H9 (cell line): ENCODE data around the gene OR10Z1. TPM values are rescaled to one million over a fixed set of nuclear protein-coding genes. Genes with fewer than 3 reads are reported as not detected.

Experiments
- DNase-seq: peaks from one replicate; pipeline ENCODE4 v3.0.0-alpha.2; 2017
- H2AFZ ChIP-seq: one replicate; pipeline ENCODE4 v1.6.1; 2013; ENCODE audit warnings: mild to moderate bottlenecking, low read length, control low read depth, moderate library complexity
- H2AK5ac ChIP-seq: 2 replicates; pipeline ENCODE4 v1.6.1; 2013; ENCODE audit warnings: low read length, control low read depth, mixed read lengths; ENCODE audit not compliant: insufficient read length
- H2BK120ac ChIP-seq: one replicate; pipeline ENCODE4 v1.6.1; 2013; ENCODE audit warnings: low read depth, mild to moderate bottlenecking, low read length, control low read depth, inconsistent platforms; ENCODE audit not compliant: poor library complexity, severe bottlenecking
- H2BK12ac ChIP-seq: 2 replicates; pipeline ENCODE4 v1.6.1; 2013; ENCODE audit warnings: low read length, control low read depth, mixed read lengths, low read depth; ENCODE audit not compliant: insufficient read length
- H2BK15ac ChIP-seq: 2 replicates; pipeline ENCODE4 v1.6.1; 2013; ENCODE audit warnings: low read depth, low read length, control low read depth
- H2BK20ac ChIP-seq: one replicate; pipeline ENCODE4 v1.6.1; 2013; ENCODE audit warnings: low read depth, mild to moderate bottlenecking, low read length, control low read depth, inconsistent platforms; ENCODE audit not compliant: poor library complexity, severe bottlenecking
- H2BK5ac ChIP-seq: 2 replicates; pipeline ENCODE4 v1.6.1; 2013; ENCODE audit warnings: low read length, control low read depth, mixed read lengths; ENCODE audit not compliant: insufficient read length
- H3K14ac ChIP-seq: 2 replicates; pipeline ENCODE4 v1.6.1; 2013; ENCODE audit warnings: low read length, control low read depth; ENCODE audit not compliant: insufficient read depth
- H3K18ac ChIP-seq: 2 replicates; pipeline ENCODE4 v1.6.1; 2013; ENCODE audit warnings: low read depth, mild to moderate bottlenecking, mixed read lengths, low read length, control low read depth; ENCODE audit not compliant: insufficient read length
- H3K23ac ChIP-seq: 2 replicates; pipeline ENCODE4 v1.6.1; 2013; ENCODE audit warnings: low read length, control low read depth, mixed read lengths, low read depth; ENCODE audit not compliant: insufficient read length
- H3K23me2 ChIP-seq: 2 replicates; pipeline ENCODE4 v1.6.1; 2013; ENCODE audit warnings: low read depth, mild to moderate bottlenecking, mixed read lengths, low read length, control low read depth; ENCODE audit not compliant: insufficient read length, poor library complexity, severe bottlenecking
- H3K27ac ChIP-seq: 2 replicates; pipeline ENCODE4 v1.5.1; 2013; ENCODE audit warnings: low read length, control low read depth, mixed read lengths, low read depth; ENCODE audit not compliant: insufficient read length
- H3K27me3 ChIP-seq: 2 replicates; pipeline ENCODE4 v1.6.1; 2013; ENCODE audit warnings: low read length, control low read depth, inconsistent platforms; ENCODE audit not compliant: insufficient read depth
- H3K4ac ChIP-seq: 2 replicates; pipeline ENCODE4 v1.6.1; 2013; ENCODE audit warnings: low read depth, mild to moderate bottlenecking, control low read depth, inconsistent platforms, low read length, moderate library complexity
- H3K4me1 ChIP-seq: 2 replicates; pipeline ENCODE4 v1.6.1; 2013; ENCODE audit warnings: low read length, control low read depth, inconsistent platforms; ENCODE audit not compliant: insufficient read depth
- H3K4me2 ChIP-seq: 2 replicates; pipeline ENCODE4 v1.6.1; 2013; ENCODE audit warnings: low read length, control low read depth, mixed read lengths; ENCODE audit not compliant: insufficient read length, insufficient read depth
- H3K56ac ChIP-seq: 2 replicates; pipeline ENCODE4 v1.6.1; 2013; ENCODE audit warnings: low read depth, mild to moderate bottlenecking, mixed read lengths, low read length, control low read depth; ENCODE audit not compliant: insufficient read length
- H3K79me1 ChIP-seq: 2 replicates; pipeline ENCODE4 v1.6.1; 2013; ENCODE audit warnings: low read depth, mild to moderate bottlenecking, moderate library complexity, low read length, control low read depth, inconsistent platforms; ENCODE audit not compliant: insufficient read depth, poor library complexity, severe bottlenecking
- H3K79me2 ChIP-seq: 2 replicates; pipeline ENCODE4 v1.6.1; 2013; ENCODE audit warnings: low read length, control low read depth, inconsistent platforms; ENCODE audit not compliant: insufficient read depth
- H3K9ac ChIP-seq: 2 replicates; pipeline ENCODE4 v1.6.1; 2013; ENCODE audit warnings: low read length, control low read depth, mixed read lengths; ENCODE audit not compliant: insufficient read length; ENCODE audit errors: extremely low read depth
- H3K9me3 ChIP-seq: one replicate; pipeline ENCODE4 v1.6.1; 2013; ENCODE audit warnings: low read depth, low read length, inconsistent platforms; ENCODE audit not compliant: control insufficient read depth
- H3T11ph ChIP-seq: one replicate; pipeline ENCODE4 v1.6.1; 2013; ENCODE audit warnings: mild to moderate bottlenecking, low read length, control low read depth, inconsistent platforms
- H4K20me1 ChIP-seq: one replicate; pipeline ENCODE4 v1.6.1; 2013; ENCODE audit not compliant: control insufficient read depth, insufficient read length, insufficient read depth
- H4K5ac ChIP-seq: 2 replicates; pipeline ENCODE4 v1.6.1; 2013; ENCODE audit warnings: low read depth, mild to moderate bottlenecking, mixed read lengths, low read length, control low read depth; ENCODE audit not compliant: insufficient read length
- H4K8ac ChIP-seq: replicated peaks from 2 replicates; pipeline ENCODE4 v1.6.1; 2013; ENCODE audit warnings: low read length, control low read depth, mixed read lengths, low read depth; ENCODE audit not compliant: insufficient read length
- H4K91ac ChIP-seq: 2 replicates; pipeline ENCODE4 v1.6.1; 2013; ENCODE audit warnings: low read depth, mild to moderate bottlenecking, moderate library complexity, mixed read lengths, low read length, control low read depth; ENCODE audit not compliant: insufficient read length
- H3K27ac Mint-ChIP-seq, 3 experiments: 2 replicates in 2 of 3; 3 replicates in 1 of 3; pipeline ENCODE4 v1.8.0; 2020 to 2021; ENCODE audit warnings: mixed read lengths in 3 of 3, mild to moderate bottlenecking in 1 of 3, moderate library complexity in 1 of 3
- H3K27me3 Mint-ChIP-seq: 2 replicates; pipeline ENCODE4 v1.8.0; 2021; ENCODE audit warnings: low read depth, mild to moderate bottlenecking, moderate library complexity, mixed read lengths
- H3K36me3 Mint-ChIP-seq, 3 experiments: 2 replicates in 2 of 3; 3 replicates in 1 of 3; pipeline ENCODE4 v1.8.0; 2020 to 2021; ENCODE audit warnings: low read depth in 3 of 3, mixed read lengths in 3 of 3; ENCODE audit not compliant: insufficient read depth in 1 of 3
- H3K4me1 Mint-ChIP-seq, 2 experiments: 2 replicates each; pipeline ENCODE4 v1.8.0; 2020; ENCODE audit warnings: mixed read lengths in 2 of 2
- H3K4me3 Mint-ChIP-seq, 2 experiments: 2 replicates in 1 of 2; 3 replicates in 1 of 2; pipeline ENCODE4 v1.8.0; 2020 to 2021; ENCODE audit warnings: mild to moderate bottlenecking in 2 of 2, mixed read lengths in 2 of 2, moderate library complexity in 1 of 2
- H3K9me3 Mint-ChIP-seq, 2 experiments: 2 replicates in 1 of 2; 3 replicates in 1 of 2; pipeline ENCODE4 v1.8.0; 2020; ENCODE audit warnings: mild to moderate bottlenecking in 2 of 2, mixed read lengths in 2 of 2, moderate library complexity in 1 of 2
- CTCF ChIP-seq: fragments of 200-600 bp; sonication (generic); conservative IDR thresholded peaks from 3 replicates; pipeline ENCODE4 v1.8.0; 2021; ENCODE audit warnings: antibody characterized with exemption, mild to moderate bottlenecking
- WGBS: extraction: QIAGEN DNeasy Blood & Tissue Kit; methylation state at CpG from one replicate; pipeline ENCODE4 v1.1.7; 2013; ENCODE audit warnings: missing lambda C conversion rate, low lambda C conversion rate, mixed read lengths; ENCODE audit not compliant: insufficient read length; ENCODE audit errors: extremely low coverage; 5-methylcytosine and 5-hydroxymethylcytosine counted together
- total RNA-seq: library from RNA; stranded (reverse); gene quantifications from 2 replicates; pipeline ENCODE4 v1.2.1, GENCODE V29; 2021

OR10Z1 gene
- total RNA-seq, 1 experiment from 2014 or later = not detected

GRCh38 chr1:158570480-158570879 is 34.6 kb upstream of the OR10Z1 start, which contains the start of gene OR6P1:
Gene OR6P1, minus strand, starts transcription at chr1:158570580. Its CDS starts 6,976 bp downstream, at chr1:158563604.
- H4K5ac ChIP-seq = no peak within 1 kb of the TSS
- no peak within 1 kb of the TSS for H3K4me2 ChIP-seq
- H2BK120ac ChIP-seq = no peak within 1 kb of the TSS
- no peak within 1 kb of the TSS for H3T11ph ChIP-seq
- TF ChIP-seq CTCF = no peak
- H3K9ac ChIP-seq = no peak within 1 kb of the TSS
- H3K23ac ChIP-seq = no peak within 1 kb of the TSS
- H2BK5ac ChIP-seq = no peak within 1 kb of the TSS
- Mint-ChIP-seq H3K4me3 (no peak within 1 kb of the TSS), H3K4me1 (no peaks in the 10 kb centered on the region), H3K27ac (no peak within 1 kb of the TSS), H3K27me3 (peaks cover 1% of the 10 kb centered on the region; the same call in 1 of the 2 replicates), H3K36me3 (no peaks in the 10 kb centered on the region), H3K9me3 (no peaks in the 10 kb centered on the region)
- no peaks in the 10 kb centered on the region for H3K9me3 ChIP-seq
- no peaks in the 10 kb centered on the region for H3K27me3 ChIP-seq
- H3K56ac ChIP-seq = no peak within 1 kb of the TSS
- H3K14ac ChIP-seq = no peak within 1 kb of the TSS
- H3K4me1 ChIP-seq = no peaks in the 10 kb centered on the region
- no peaks in the 10 kb centered on the region for H3K79me1 ChIP-seq
- no peaks in the 10 kb centered on the region for H3K23me2 ChIP-seq
- H3K27ac ChIP-seq = no peak within 1 kb of the TSS
- no peak within 1 kb of the TSS for H2AFZ ChIP-seq
- no peak within 1 kb of the TSS for H2BK20ac ChIP-seq
- no CpG with 5 or more reads among the region's 3 CpGs for WGBS
- H2AK5ac ChIP-seq = no peak within 1 kb of the TSS
- no peaks in the 10 kb centered on the region for H4K20me1 ChIP-seq
- H4K8ac ChIP-seq = no peak within 1 kb of the TSS
- no peak within 1 kb of the TSS for H3K4ac ChIP-seq
- H2BK12ac ChIP-seq = no peak within 1 kb of the TSS
- no peaks in the 10 kb centered on the region for H3K79me2 ChIP-seq
- no peak within 1 kb of the TSS for H4K91ac ChIP-seq
- H2BK15ac ChIP-seq = no peak within 1 kb of the TSS
- no peak within 1 kb of the TSS for H3K18ac ChIP-seq
- DNase-seq = no peak
